Measurements from ENCODE around the gene TREM2. TPM values are rescaled to one million over a fixed set of nuclear protein-coding genes. Genes with fewer than 3 reads are reported as not detected.

The TREM2 gene
- total and polyA plus RNA-seq, 2 donors (not counting 1 experiment from before 2014, with no cell fraction given), result 0.33 TPM; not detected in 1

GRCh38 chr6:41201764-41202173 lies 38.9 kb upstream of the TREM2 start:
- ChIA-PET POLR2A (no interaction called here), CTCF (interaction anchor here (1.0 to 1.8 kb wide), 4 partner anchors 10 to 19 kb away, joined by 4 to 11 read pairs (median 5); no protein-coding TSS in a partner anchor)
- TF ChIP-seq CTCF (IDR thresholded peaks at IDR 0.05) (no peak), EZH2 (IDR thresholded peaks at IDR 0.05; ENCODE audit: borderline replicate concordance, insufficient read depth, low read depth, low read length, poor library complexity, severe bottlenecking) (no peak)
- Mint-ChIP-seq H3K27ac (peak overlapping the region; percentile 97), H3K27me3 (no peaks in the 10 kb centered on the region), H3K9me3 (ENCODE audit: insufficient read depth) (peaks cover 2% of the 10 kb centered on the region), H3K4me3 (peak overlapping the region; percentile 73), H3K4me1 (peaks cover 69% of the 10 kb centered on the region)
- Histone ChIP-seq H3K4me2 (replicated peaks; ENCODE audit: low read depth, low read length, poor library complexity, severe bottlenecking) (peak overlapping the region; percentile 80), H3K27me3 (replicated peaks in 1 of 4; ENCODE audit: control extremely low read depth in 1 of 4, control insufficient read depth in 3 of 4, insufficient read depth in 4 of 4, low read length in 3 of 4) (no peaks in the 10 kb centered on the region), H3K4me3 (ENCODE audit: control extremely low read depth in 1 of 5, extremely low read depth in 1 of 5, insufficient read depth in 1 of 5, low read depth in 2 of 5, low read length in 4 of 5) (peak overlapping the region; percentile 46 to 62 (median 60)), H2AFZ (ENCODE audit: insufficient read depth, low read depth, low read length, poor library complexity, severe bottlenecking) (peak overlapping the region; percentile 41), H3K36me3 (replicated peaks in 1 of 2; ENCODE audit: control extremely low read depth in 1 of 2, control insufficient read depth in 1 of 2, extremely low read depth in 1 of 2, insufficient read depth in 2 of 2, low read length in 1 of 2) (peaks cover 0 to 19% of the 10 kb centered on the region in 2 experiments), H3K9me3 (ENCODE audit: control extremely low read depth in 1 of 3, control insufficient read depth in 2 of 3, insufficient read depth in 1 of 3, low read length in 2 of 3) (peaks cover 0 to 3% (median 3%) of the 10 kb centered on the region in 3 donors), H3K79me2 (ENCODE audit: control insufficient read depth, insufficient read depth, low read length) (peaks cover 20% of the 10 kb centered on the region), H3K27ac (ENCODE audit: low read length in 2 of 2) (peak overlapping the region; percentile 90 to 94), H3K9ac (ENCODE audit: low read length) (peak overlapping the region; percentile 63), H3K4me1 (ENCODE audit: control insufficient read depth in 2 of 2, insufficient read depth in 2 of 2, low read length in 2 of 2) (peaks cover 62 to 66% of the 10 kb centered on the region in 2 donors), H4K20me1 (ENCODE audit: control insufficient read depth, insufficient read depth, low read length, poor library complexity, severe bottlenecking) (peaks cover 5% of the 10 kb centered on the region)
- ATAC-seq (ENCODE audit: low read depth) (peak; percentile 9), DNase-seq (peak; percentile 70)
- WGBS (ENCODE audit: insufficient coverage), result 6% methylated on average over 8 of the region's 8 CpGs
- intact Hi-C loops (cut with micrococcal nuclease), result loop anchor here (1.0 to 2.0 kb wide), 3 partner anchors 19 to 129 kb away; partner anchors contain the start of genes NFYA and OARD1

Measured in B cell (primary cell).